HL-60 (cell line): ENCODE results near the gene ZNF557.

Experiments used
- DNase-seq, 2 experiments: peaks; one replicate each; pipeline ENCODE4 v3.0.0-alpha.2; 2010 to 2020; ENCODE audit warnings: low read depth in 1 of 2, low spot score in 1 of 2
- H3K27ac ChIP-seq: fragments of 250-450 bp; sonication (Bioruptor Pico); replicated peaks from 2 replicates; pipeline ENCODE4 v1.5.1; 2020; ENCODE audit warnings: mild to moderate bottlenecking, moderate library complexity
- H3K27me3 ChIP-seq: fragments of 250-450 bp; sonication (Bioruptor Pico); 2 replicates; pipeline ENCODE4 v1.5.1; 2021; ENCODE audit warnings: mild to moderate bottlenecking, moderate library complexity; ENCODE audit not compliant: insufficient read depth, poor library complexity, severe bottlenecking
- H3K4me3 ChIP-seq: replicated peaks from 2 replicates; pipeline ENCODE4 v1.5.1; 2011; ENCODE audit warnings: mild to moderate bottlenecking, control low read depth, low read length; ENCODE audit not compliant: insufficient read depth
- CTCF ChIP-seq: IDR thresholded peaks from one replicate; pipeline ENCODE4 v1.5.1; 2011; ENCODE audit warnings: low read length, control low read depth, inconsistent platforms; ENCODE audit not compliant: insufficient read depth
- GABPA ChIP-seq: IDR thresholded peaks from 2 replicates; pipeline ENCODE4 v1.6.1; 2012; ENCODE audit warnings: low read depth
- POLR2AphosphoS5 ChIP-seq: IDR thresholded peaks from 2 replicates; pipeline ENCODE4 v1.6.1; 2012; ENCODE audit warnings: low read depth
- REST ChIP-seq: IDR thresholded peaks from 2 replicates; pipeline ENCODE4 v1.6.1; 2012; ENCODE audit warnings: low read depth; ENCODE audit not compliant: insufficient replicate concordance
- SPI1 ChIP-seq: IDR thresholded peaks from 2 replicates; pipeline ENCODE4 v1.6.1; 2012; ENCODE audit warnings: low read depth, mild to moderate bottlenecking, borderline replicate concordance

ZNF557 gene

GRCh38 chr19:7115721-7116120 is 46.2 kb downstream of the ZNF557 start:
- no peak for DNase-seq
- Histone ChIP-seq H3K27me3 (no peaks in the 10 kb centered on the region), H3K27ac (no peak overlapping the region), H3K4me3 (no peak overlapping the region)
- TF ChIP-seq REST (no peak), GABPA (no peak), POLR2AphosphoS5 (no peak), SPI1 (no peak), CTCF (no peak)

GRCh38 chr19:7117248-7117647 is 47.7 kb downstream of the ZNF557 start:
- no peak for DNase-seq
- Histone ChIP-seq H3K4me3 (no peak overlapping the region), H3K27ac (no peak overlapping the region), H3K27me3 (no peaks in the 10 kb centered on the region)
- TF ChIP-seq GABPA (no peak), POLR2AphosphoS5 (no peak), CTCF (no peak), SPI1 (no peak), REST (no peak)

- Histone ChIP-seq H3K27me3 (no peaks in the 10 kb centered on the region), H3K4me3 (no peak overlapping the region), H3K27ac (no peak overlapping the region)
- TF ChIP-seq CTCF (no peak), SPI1 (no peak), GABPA (no peak), POLR2AphosphoS5 (no peak)
- no peak for DNase-seq
These were observed 50.1 kb downstream of the ZNF557 start for GRCh38 chr19:7119582-7119981.

- no peaks in the 10 kb centered on the region for H3K27me3 ChIP-seq
- no peak overlapping the region for H3K27ac ChIP-seq
- DNase-seq = no peak
- TF ChIP-seq SPI1 (no peak), CTCF (no peak), GABPA (no peak), POLR2AphosphoS5 (no peak), REST (no peak)
- H3K4me3 ChIP-seq = no peak overlapping the region
These were observed 51.0 kb downstream of the ZNF557 start for GRCh38 chr19:7120499-7120898.
